NK-92 treated with Interleukin-12 subunit alpha and Interleukin-12 subunit beta, amount 100 ng/mL, for 24 hours (cell line): ENCODE data around the gene UCKL1.

ENCODE experiments used
- DNase-seq: peaks from one replicate; lab custom pipeline; 2025; lab: John Stamatoyannopoulos, UW

The UCKL1 gene

GRCh38 chr20:63890201-63890576 lies 66.0 kb downstream of the UCKL1 start:
- DNase-seq = no peak
